Hepatocyte (in vitro differentiated cells): ENCODE measurements around the gene NECAB3.

Experiments used
- EZH2 ChIP-seq: fragments of 200-600 bp; sonication (generic); IDR thresholded peaks from 2 replicates; pipeline ENCODE4 v1.6.1; 2016; ENCODE audit warnings: antibody characterized with exemption, mild to moderate bottlenecking, borderline replicate concordance
- TF ChIP-seq, protein P1 (sequence below): fragments of 200-600 bp; sonication (generic); IDR thresholded peaks from 2 replicates; pipeline ENCODE4 v1.5.1; 2016; ENCODE audit warnings: antibody characterized with exemption, mild to moderate bottlenecking; ENCODE audit not compliant: poor library complexity

- TF ChIP-seq, protein P1, sequence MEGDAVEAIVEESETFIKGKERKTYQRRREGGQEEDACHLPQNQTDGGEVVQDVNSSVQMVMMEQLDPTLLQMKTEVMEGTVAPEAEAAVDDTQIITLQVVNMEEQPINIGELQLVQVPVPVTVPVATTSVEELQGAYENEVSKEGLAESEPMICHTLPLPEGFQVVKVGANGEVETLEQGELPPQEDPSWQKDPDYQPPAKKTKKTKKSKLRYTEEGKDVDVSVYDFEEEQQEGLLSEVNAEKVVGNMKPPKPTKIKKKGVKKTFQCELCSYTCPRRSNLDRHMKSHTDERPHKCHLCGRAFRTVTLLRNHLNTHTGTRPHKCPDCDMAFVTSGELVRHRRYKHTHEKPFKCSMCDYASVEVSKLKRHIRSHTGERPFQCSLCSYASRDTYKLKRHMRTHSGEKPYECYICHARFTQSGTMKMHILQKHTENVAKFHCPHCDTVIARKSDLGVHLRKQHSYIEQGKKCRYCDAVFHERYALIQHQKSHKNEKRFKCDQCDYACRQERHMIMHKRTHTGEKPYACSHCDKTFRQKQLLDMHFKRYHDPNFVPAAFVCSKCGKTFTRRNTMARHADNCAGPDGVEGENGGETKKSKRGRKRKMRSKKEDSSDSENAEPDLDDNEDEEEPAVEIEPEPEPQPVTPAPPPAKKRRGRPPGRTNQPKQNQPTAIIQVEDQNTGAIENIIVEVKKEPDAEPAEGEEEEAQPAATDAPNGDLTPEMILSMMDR, result no peak
- TF ChIP-seq EZH2, result no peak
These were observed 43.7 kb downstream of the NECAB3 start for GRCh38 chr20:33630507-33630906.
